IPS-15b (cell line): ENCODE data around the gene NUDT22.

Source experiments
- H3K27me3 ChIP-seq: one replicate; pipeline ENCODE4 v1.6.1; 2013; ENCODE audit warnings: low read length; ENCODE audit not compliant: control insufficient read depth, insufficient read depth
- H3K36me3 ChIP-seq: one replicate; pipeline ENCODE4 v1.6.1; 2013; ENCODE audit warnings: low read length; ENCODE audit not compliant: control insufficient read depth, insufficient read depth
- H3K4me1 ChIP-seq: one replicate; pipeline ENCODE4 v1.6.1; 2013; ENCODE audit warnings: mild to moderate bottlenecking, low read length; ENCODE audit not compliant: control insufficient read depth, insufficient read depth
- H3K4me3 ChIP-seq: one replicate; pipeline ENCODE4 v1.5.1; 2013; ENCODE audit warnings: low read depth, low read length
- H3K9ac ChIP-seq: one replicate; pipeline ENCODE4 v1.6.1; 2013; ENCODE audit warnings: low read depth, mild to moderate bottlenecking, low read length
- H3K9me3 ChIP-seq: one replicate; pipeline ENCODE4 v1.6.1; 2013; ENCODE audit warnings: mild to moderate bottlenecking, low read length; ENCODE audit not compliant: control insufficient read depth, insufficient read depth

NUDT22 gene

GRCh38 chr11:64225608-64226506, at the start of gene NUDT22, which contains the start of gene TRPT1:
Gene NUDT22 (plus strand): TSS chr11:64226274. CDS start chr11:64226653, 379 bp downstream.
Gene TRPT1 (minus strand): TSS chr11:64226186. CDS start chr11:64225860, 326 bp downstream.
- Histone ChIP-seq H3K27me3 (no peaks in the 10 kb centered on the region), H3K4me3 (peak within 1 kb of the TSS; percentile 97), H3K9me3 (no peaks in the 10 kb centered on the region), H3K4me1 (no peaks in the 10 kb centered on the region), H3K9ac (peak within 1 kb of the TSS; percentile 89), H3K36me3 (peaks cover 7% of the 10 kb centered on the region)

GRCh38 chr11:64176751-64177150, 49.3 kb upstream of the NUDT22 start:
- H3K4me1 ChIP-seq: no peaks in the 10 kb centered on the region
- H3K9ac ChIP-seq: no peak overlapping the region
- H3K27me3 ChIP-seq: no peaks in the 10 kb centered on the region
- no peaks in the 10 kb centered on the region for H3K36me3 ChIP-seq
- H3K4me3 ChIP-seq: no peak overlapping the region
- no peaks in the 10 kb centered on the region for H3K9me3 ChIP-seq

- Histone ChIP-seq H3K27me3 (no peaks in the 10 kb centered on the region), H3K4me1 (no peaks in the 10 kb centered on the region), H3K9me3 (no peaks in the 10 kb centered on the region), H3K36me3 (no peaks in the 10 kb centered on the region), H3K9ac (no peak overlapping the region), H3K4me3 (no peak overlapping the region)
Measured at GRCh38 chr11:64178203-64178602, 47.9 kb upstream of the NUDT22 start.

GRCh38 chr11:64178951-64179639, 47.0 kb upstream of the NUDT22 start:
- peaks cover 3% of the 10 kb centered on the region for H3K4me1 ChIP-seq
- H3K36me3 ChIP-seq: no peaks in the 10 kb centered on the region
- H3K9me3 ChIP-seq: no peaks in the 10 kb centered on the region
- no peaks in the 10 kb centered on the region for H3K27me3 ChIP-seq
- H3K9ac ChIP-seq: no peak overlapping the region
- H3K4me3 ChIP-seq: no peak overlapping the region

GRCh38 chr11:64180891-64181290, 45.2 kb upstream of the NUDT22 start:
- Histone ChIP-seq H3K36me3 (no peaks in the 10 kb centered on the region), H3K27me3 (no peaks in the 10 kb centered on the region), H3K4me3 (no peak overlapping the region), H3K4me1 (peaks cover 3% of the 10 kb centered on the region), H3K9ac (no peak overlapping the region), H3K9me3 (no peaks in the 10 kb centered on the region)

GRCh38 chr11:64181506-64182411, 44.3 kb upstream of the NUDT22 start:
- H3K9me3 ChIP-seq: no peaks in the 10 kb centered on the region
- H3K4me3 ChIP-seq: peak overlapping the region; percentile 19
- peaks cover 3% of the 10 kb centered on the region for H3K4me1 ChIP-seq
- H3K36me3 ChIP-seq: no peaks in the 10 kb centered on the region
- no peaks in the 10 kb centered on the region for H3K27me3 ChIP-seq
- H3K9ac ChIP-seq: no peak overlapping the region

GRCh38 chr11:64183890-64184289, 42.2 kb upstream of the NUDT22 start:
- H3K9ac ChIP-seq: no peak overlapping the region
- no peaks in the 10 kb centered on the region for H3K27me3 ChIP-seq
- no peaks in the 10 kb centered on the region for H3K9me3 ChIP-seq
- peaks cover 3% of the 10 kb centered on the region for H3K4me1 ChIP-seq
- peak overlapping the region; percentile 35 for H3K4me3 ChIP-seq
- no peaks in the 10 kb centered on the region for H3K36me3 ChIP-seq

- Histone ChIP-seq H3K9me3 (no peaks in the 10 kb centered on the region), H3K27me3 (no peaks in the 10 kb centered on the region), H3K4me1 (peaks cover 3% of the 10 kb centered on the region), H3K4me3 (peak overlapping the region; percentile 90), H3K36me3 (no peaks in the 10 kb centered on the region), H3K9ac (peak overlapping the region; percentile 90)
Measured at GRCh38 chr11:64185175-64185692, 40.8 kb upstream of the NUDT22 start.

GRCh38 chr11:64185693-64186491, 40.2 kb upstream of the NUDT22 start, which contains the start of gene STIP1:
Gene STIP1 (plus strand): TSS chr11:64186171. CDS start chr11:64186262, 91 bp downstream.
- H3K36me3 ChIP-seq: peaks cover 3% of the 10 kb centered on the region
- peak within 1 kb of the TSS; percentile 90 for H3K4me3 ChIP-seq
- no peaks in the 10 kb centered on the region for H3K9me3 ChIP-seq
- peak within 1 kb of the TSS; percentile 90 for H3K9ac ChIP-seq
- peaks cover 3% of the 10 kb centered on the region for H3K4me1 ChIP-seq
- no peaks in the 10 kb centered on the region for H3K27me3 ChIP-seq

- Histone ChIP-seq H3K9ac (no peak overlapping the region), H3K4me1 (peaks cover 3% of the 10 kb centered on the region), H3K4me3 (no peak overlapping the region), H3K9me3 (no peaks in the 10 kb centered on the region), H3K27me3 (no peaks in the 10 kb centered on the region), H3K36me3 (peaks cover 3% of the 10 kb centered on the region)
Measured at GRCh38 chr11:64186492-64187165, 39.4 kb upstream of the NUDT22 start.
